LNCAP (cell line): ENCODE results near the gene AMOTL2.

Experiments used
- CTCF ChIP-seq: fragments of 450-650 bp; IDR thresholded peaks from 2 replicates; pipeline ENCODE4 v1.5.1; 2017; ENCODE audit warnings: mild to moderate bottlenecking

AMOTL2 gene

GRCh38 chr3:134373271-134374104 is 759 bp downstream of the AMOTL2 start:
- TF ChIP-seq CTCF, result no peak

- no peak for TF ChIP-seq CTCF
Observed at GRCh38 chr3:134372396-134373270, 1.6 kb downstream of the AMOTL2 start.

- TF ChIP-seq CTCF, result no peak
Observed at GRCh38 chr3:134371542-134372324, 2.5 kb downstream of the AMOTL2 start.

GRCh38 chr3:134370611-134371531 is 3.4 kb downstream of the AMOTL2 start:
- no peak for TF ChIP-seq CTCF

- no peak for TF ChIP-seq CTCF
Observed at GRCh38 chr3:134369861-134370596, 4.2 kb downstream of the AMOTL2 start.

GRCh38 chr3:134369231-134369741 is 5.0 kb downstream of the AMOTL2 start:
- TF ChIP-seq CTCF, result no peak
